Chondrocyte (in vitro differentiated cells): Measurements from ENCODE around the gene CFAP251. TPM values are rescaled to one million over a fixed set of nuclear protein-coding genes. Genes with fewer than 3 reads are reported as not detected.

Experiments used
- DNase-seq: peaks from one replicate; pipeline ENCODE4 v3.0.0; 2021; ENCODE audit warnings: mixed read lengths, low spot score
- H3K27ac Mint-ChIP-seq: one replicate; pipeline ENCODE4 v1.8.0; 2021; ENCODE audit warnings: mild to moderate bottlenecking, moderate library complexity, mixed read lengths; ENCODE audit not compliant: unreplicated experiment
- H3K27me3 Mint-ChIP-seq: 2 replicates; pipeline ENCODE4 v1.8.0; 2021; ENCODE audit warnings: low read depth, mixed read lengths
- H3K36me3 Mint-ChIP-seq: 2 replicates; pipeline ENCODE4 v1.8.0; 2021; ENCODE audit warnings: low read depth, mixed read lengths
- H3K4me1 Mint-ChIP-seq: 2 replicates; pipeline ENCODE4 v1.8.0; 2021; ENCODE audit warnings: low read depth, mild to moderate bottlenecking, mixed read lengths
- H3K4me3 Mint-ChIP-seq: one replicate; pipeline ENCODE4 v1.8.0; 2021; ENCODE audit warnings: mild to moderate bottlenecking, moderate library complexity, mixed read lengths; ENCODE audit not compliant: unreplicated experiment
- H3K9me3 Mint-ChIP-seq: 2 replicates; pipeline ENCODE4 v1.8.0; 2021; ENCODE audit warnings: low read depth, mixed read lengths
- total RNA-seq: library from RNA; stranded (reverse); gene quantifications from 3 replicates; pipeline ENCODE4 v1.2.1, GENCODE V29; 2021
- TF ChIP-seq, protein P1 (sequence below): fragments of 200-600 bp; sonication (generic); IDR thresholded peaks from 2 replicates; pipeline ENCODE4 v1.5.0; 2021; ENCODE audit warnings: antibody characterized with exemption, mild to moderate bottlenecking, moderate library complexity

Gene CFAP251
- total RNA-seq, 1 donor from 2014 or later, result 4.5 TPM

DNA sequence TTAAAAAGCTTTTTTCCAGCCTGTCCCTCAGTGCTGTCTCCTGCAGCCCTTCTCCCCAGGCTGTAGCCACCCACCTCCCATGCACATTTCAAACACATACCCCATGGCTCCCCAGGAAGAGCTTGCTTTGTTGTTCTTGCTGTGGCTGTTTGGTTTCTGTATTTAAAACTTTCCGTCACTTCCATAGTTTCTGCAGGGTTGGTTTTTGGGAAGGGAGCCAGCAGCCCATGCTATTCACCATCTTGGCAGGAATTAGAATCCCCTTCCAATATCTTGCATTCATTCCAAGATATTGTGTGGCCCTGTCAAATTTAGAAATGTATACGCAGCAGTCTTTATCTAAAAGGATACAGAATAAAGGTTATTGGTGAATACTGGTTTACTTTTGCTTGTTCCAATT, 29.6 kb downstream of the CFAP251 start:
- no peaks in the 10 kb centered on the region for H3K27me3 Mint-ChIP-seq
- H3K27ac Mint-ChIP-seq, result peak overlapping the region; percentile 13
- H3K36me3 Mint-ChIP-seq, result peaks cover 15% of the 10 kb centered on the region
- H3K9me3 Mint-ChIP-seq, result peaks cover 11% of the 10 kb centered on the region
- no peak overlapping the region for H3K4me3 Mint-ChIP-seq
- DNase-seq, result no peak
- TF ChIP-seq, protein P1, sequence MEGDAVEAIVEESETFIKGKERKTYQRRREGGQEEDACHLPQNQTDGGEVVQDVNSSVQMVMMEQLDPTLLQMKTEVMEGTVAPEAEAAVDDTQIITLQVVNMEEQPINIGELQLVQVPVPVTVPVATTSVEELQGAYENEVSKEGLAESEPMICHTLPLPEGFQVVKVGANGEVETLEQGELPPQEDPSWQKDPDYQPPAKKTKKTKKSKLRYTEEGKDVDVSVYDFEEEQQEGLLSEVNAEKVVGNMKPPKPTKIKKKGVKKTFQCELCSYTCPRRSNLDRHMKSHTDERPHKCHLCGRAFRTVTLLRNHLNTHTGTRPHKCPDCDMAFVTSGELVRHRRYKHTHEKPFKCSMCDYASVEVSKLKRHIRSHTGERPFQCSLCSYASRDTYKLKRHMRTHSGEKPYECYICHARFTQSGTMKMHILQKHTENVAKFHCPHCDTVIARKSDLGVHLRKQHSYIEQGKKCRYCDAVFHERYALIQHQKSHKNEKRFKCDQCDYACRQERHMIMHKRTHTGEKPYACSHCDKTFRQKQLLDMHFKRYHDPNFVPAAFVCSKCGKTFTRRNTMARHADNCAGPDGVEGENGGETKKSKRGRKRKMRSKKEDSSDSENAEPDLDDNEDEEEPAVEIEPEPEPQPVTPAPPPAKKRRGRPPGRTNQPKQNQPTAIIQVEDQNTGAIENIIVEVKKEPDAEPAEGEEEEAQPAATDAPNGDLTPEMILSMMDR, result no peak
- H3K4me1 Mint-ChIP-seq, result peaks cover 19% of the 10 kb centered on the region

DNA sequence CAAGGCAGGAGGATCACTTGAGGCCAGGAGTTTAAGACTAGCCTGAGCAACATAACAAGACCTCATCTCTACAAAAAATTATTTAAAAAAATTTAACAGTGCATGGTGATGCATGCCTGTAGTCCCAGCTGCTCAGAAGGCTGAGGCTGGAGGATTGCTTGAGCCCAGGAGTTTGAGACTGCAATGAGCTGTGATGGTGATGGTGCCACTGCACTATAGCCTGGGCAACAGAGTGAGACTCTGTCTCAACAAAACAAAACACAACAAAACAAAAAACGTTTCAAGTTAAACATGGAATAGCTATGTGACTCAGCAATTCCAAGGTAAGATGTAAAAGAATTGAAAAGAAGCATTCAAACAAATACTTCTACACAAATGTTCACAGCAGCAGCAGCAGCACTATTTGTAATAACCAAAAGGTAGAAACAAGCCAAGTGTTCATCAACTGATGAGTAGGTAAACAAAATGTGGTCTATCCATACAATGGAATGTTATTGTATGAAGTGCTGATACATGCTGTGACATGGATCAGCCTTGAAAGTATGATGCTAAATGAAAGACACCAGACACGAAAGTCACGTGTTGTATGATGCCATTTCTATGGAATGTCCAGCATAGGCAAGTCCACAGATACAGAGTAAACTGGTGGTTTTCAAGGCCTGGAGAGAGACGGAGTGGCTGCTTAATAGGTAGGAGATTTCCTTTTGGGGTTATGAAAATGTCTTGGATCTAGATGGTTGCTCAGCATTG, 31.4 kb downstream of the CFAP251 start:
- DNase-seq, result no peak
- Mint-ChIP-seq H3K9me3 (peaks cover 13% of the 10 kb centered on the region), H3K27ac (peak overlapping the region; percentile 89), H3K4me3 (peak overlapping the region; percentile 13), H3K36me3 (peaks cover 13% of the 10 kb centered on the region), H3K4me1 (peaks cover 19% of the 10 kb centered on the region), H3K27me3 (no peaks in the 10 kb centered on the region)
- TF ChIP-seq, protein P1, result no peak

DNA sequence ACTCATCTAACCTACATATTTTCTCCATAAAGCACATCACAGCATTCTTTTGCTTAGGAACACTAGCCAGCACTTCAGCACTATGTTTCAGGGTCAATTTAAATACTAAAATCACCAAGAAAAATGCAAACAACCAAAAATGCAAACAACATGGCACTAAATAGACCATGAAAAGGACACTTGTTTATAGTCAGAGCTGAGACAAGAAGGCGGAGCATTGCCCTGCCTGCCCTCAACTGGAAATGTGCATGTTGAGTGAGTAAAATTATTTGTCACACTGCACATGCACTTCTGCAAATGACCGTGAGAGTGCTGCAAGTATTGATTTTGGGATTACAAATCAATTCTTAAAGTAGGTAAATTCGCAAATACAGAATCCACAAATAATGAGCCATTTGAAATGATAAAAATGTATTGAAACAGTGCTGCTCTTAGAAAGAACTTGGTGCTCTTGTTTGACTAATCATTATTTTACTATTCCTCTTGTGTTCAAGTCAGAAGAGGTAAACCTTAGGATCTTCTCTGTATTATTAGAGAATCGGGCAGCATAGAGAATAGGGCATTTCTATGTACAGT, 34.8 kb downstream of the CFAP251 start:
- no peak overlapping the region for H3K27ac Mint-ChIP-seq

DNA sequence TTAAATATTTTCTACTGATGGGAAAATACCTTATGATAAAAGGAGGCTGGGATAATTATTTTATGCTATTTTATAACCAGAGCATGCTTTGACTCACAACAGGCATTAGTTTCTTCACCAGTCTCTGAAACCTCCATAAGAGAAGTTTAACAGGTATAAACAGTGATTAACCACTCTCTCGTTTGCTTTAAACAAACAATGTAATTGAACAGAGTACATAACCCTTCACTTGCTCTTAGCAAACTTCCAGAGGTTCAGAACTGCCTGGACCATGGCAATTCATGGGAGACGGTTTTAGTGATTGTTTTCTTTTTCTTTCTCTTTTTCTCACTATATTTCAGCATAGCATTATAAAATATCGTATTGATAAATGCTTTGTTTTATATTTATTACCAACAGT, 35.3 kb downstream of the CFAP251 start:
- peaks cover 12% of the 10 kb centered on the region for H3K4me1 Mint-ChIP-seq
- DNase-seq, result no peak

More for the DNA sequence above, 34.8 kb downstream of the CFAP251 start:
- DNase-seq, result no peak
- peaks cover 10% of the 10 kb centered on the region for H3K4me1 Mint-ChIP-seq
- peaks cover 6% of the 10 kb centered on the region for H3K36me3 Mint-ChIP-seq
- H3K4me3 Mint-ChIP-seq, result no peak overlapping the region
- peaks cover 3% of the 10 kb centered on the region for H3K9me3 Mint-ChIP-seq
- H3K27me3 Mint-ChIP-seq, result no peaks in the 10 kb centered on the region
- TF ChIP-seq, protein P1, result no peak

More for the DNA sequence above, 35.3 kb downstream of the CFAP251 start:
- no peak overlapping the region for H3K4me3 Mint-ChIP-seq
- H3K27me3 Mint-ChIP-seq, result no peaks in the 10 kb centered on the region
- peaks cover 3% of the 10 kb centered on the region for H3K9me3 Mint-ChIP-seq
- H3K36me3 Mint-ChIP-seq, result peaks cover 6% of the 10 kb centered on the region
- no peak overlapping the region for H3K27ac Mint-ChIP-seq
- TF ChIP-seq, protein P1, result no peak
